ENCODE measurements around the gene UCK2.

Gene UCK2

GRCh38 chr1:165833358-165833757, 5.9 kb downstream of the UCK2 start:
- no peak for FAIRE-seq
- no peak for DNase-seq (ENCODE audit: insufficient read length, low spot score)

GRCh38 chr1:165834229-165834628, 6.8 kb downstream of the UCK2 start:
- FAIRE-seq (no peak), DNase-seq (ENCODE audit: insufficient read length, low spot score) (no peak)

GRCh38 chr1:165834881-165835280, 7.5 kb downstream of the UCK2 start:
- DNase-seq (ENCODE audit: insufficient read length, low spot score), result no peak
- FAIRE-seq, result no peak

GRCh38 chr1:165836664-165837482, 9.5 kb downstream of the UCK2 start:
- DNase-seq (ENCODE audit: insufficient read length, low spot score), result no peak
- no peak for FAIRE-seq

GRCh38 chr1:165837838-165838364, 10.5 kb downstream of the UCK2 start:
- DNase-seq (ENCODE audit: insufficient read length, low spot score), result no peak
- FAIRE-seq, result no peak

GRCh38 chr1:165840423-165840822, 13.0 kb downstream of the UCK2 start:
- no peak for DNase-seq (ENCODE audit: insufficient read length, low spot score)
- FAIRE-seq, result peak; percentile 18

GRCh38 chr1:165841582-165842017, 14.2 kb downstream of the UCK2 start:
- no peak for FAIRE-seq
- no peak for DNase-seq (ENCODE audit: insufficient read length, low spot score)

GRCh38 chr1:165842023-165842670, 14.7 kb downstream of the UCK2 start:
- DNase-seq (ENCODE audit: insufficient read length, low spot score), result no peak
- peak; percentile 47 for FAIRE-seq

- peak; percentile 91 for FAIRE-seq
- DNase-seq (ENCODE audit: insufficient read length, low spot score), result no peak
Measured at GRCh38 chr1:165842671-165843129, 15.3 kb downstream of the UCK2 start.

GRCh38 chr1:165843304-165843703, 15.9 kb downstream of the UCK2 start:
- FAIRE-seq, result no peak

GRCh38 chr1:165844114-165844798, 16.8 kb downstream of the UCK2 start:
- FAIRE-seq, result no peak

More at GRCh38 chr1:165843304-165843703, 15.9 kb downstream of the UCK2 start:
- DNase-seq (ENCODE audit: insufficient read length, low spot score), result no peak

GRCh38 chr1:165844933-165845332, 17.5 kb downstream of the UCK2 start:
- DNase-seq (ENCODE audit: insufficient read length, low spot score) (no peak), FAIRE-seq (no peak)

More at GRCh38 chr1:165844114-165844798, 16.8 kb downstream of the UCK2 start:
- DNase-seq (ENCODE audit: insufficient read length, low spot score), result no peak

GRCh38 chr1:165845569-165845968, 18.2 kb downstream of the UCK2 start:
- FAIRE-seq (no peak), DNase-seq (ENCODE audit: insufficient read length, low spot score) (no peak)

- FAIRE-seq (no peak), DNase-seq (ENCODE audit: insufficient read length, low spot score) (no peak)
Measured at GRCh38 chr1:165845992-165846748, 18.8 kb downstream of the UCK2 start.

GRCh38 chr1:165847486-165847885, 20.1 kb downstream of the UCK2 start:
- FAIRE-seq, result no peak

GRCh38 chr1:165849353-165850133, 22.1 kb downstream of the UCK2 start:
- FAIRE-seq (no peak), DNase-seq (ENCODE audit: insufficient read length, low spot score) (no peak)

More at GRCh38 chr1:165847486-165847885, 20.1 kb downstream of the UCK2 start:
- no peak for DNase-seq (ENCODE audit: insufficient read length, low spot score)

- FAIRE-seq, result peak; percentile 91
- no peak for DNase-seq (ENCODE audit: insufficient read length, low spot score)
Measured at GRCh38 chr1:165851034-165851658, 23.7 kb downstream of the UCK2 start.

GRCh38 chr1:165852871-165853270, 25.5 kb downstream of the UCK2 start:
- DNase-seq (ENCODE audit: insufficient read length, low spot score) (no peak), FAIRE-seq (no peak)

- no peak for DNase-seq (ENCODE audit: insufficient read length, low spot score)
- FAIRE-seq, result no peak
Measured at GRCh38 chr1:165853528-165854075, 26.2 kb downstream of the UCK2 start.
